SKM-1 treated with dmso at 0.1 percent for 144 hours (cell line): ENCODE measurements around the gene CORO7.

ENCODE experiments used
- DNase-seq: peaks from one replicate; lab custom pipeline; 2025; ENCODE audit not compliant: unreplicated experiment; lab: John Stamatoyannopoulos, UW

The CORO7 gene

GRCh38 chr16:4426722-4427372 is 10.5 kb upstream of the CORO7 start:
- DNase-seq: no peak

- no peak for DNase-seq
These were observed 9.8 kb upstream of the CORO7 start for GRCh38 chr16:4426021-4426684.

- DNase-seq: peak; percentile 90
These were observed 9.1 kb upstream of the CORO7 start, which contains the start of gene DNAJA3 for GRCh38 chr16:4425378-4426020. TSS of gene DNAJA3 (plus strand) at chr16:4425868. CDS start at chr16:4425882, 14 bp downstream.

GRCh38 chr16:4420505-4421105 is 4.2 kb upstream of the CORO7 start:
- DNase-seq: peak; percentile 47

GRCh38 chr16:4419402-4419959 is 3.1 kb upstream of the CORO7 start:
- no peak for DNase-seq

GRCh38 chr16:4415538-4416199 is 727 bp downstream of the CORO7 start:
- DNase-seq: peak; percentile 94

GRCh38 chr16:4414187-4414917 is 2.0 kb downstream of the CORO7 start:
- DNase-seq: no peak

GRCh38 chr16:4412854-4413253 is 3.5 kb downstream of the CORO7 start:
- no peak for DNase-seq

GRCh38 chr16:4412159-4412558 is 4.2 kb downstream of the CORO7 start:
- DNase-seq: no peak

- no peak for DNase-seq
These were observed 4.7 kb downstream of the CORO7 start for GRCh38 chr16:4411684-4412083.

GRCh38 chr16:4410335-4411075 is 5.9 kb downstream of the CORO7 start:
- DNase-seq: no peak

GRCh38 chr16:4409081-4409932 is 7.1 kb downstream of the CORO7 start:
- DNase-seq: no peak

GRCh38 chr16:4408323-4408690 is 8.1 kb downstream of the CORO7 start:
- no peak for DNase-seq

- no peak for DNase-seq
These were observed 8.7 kb downstream of the CORO7 start for GRCh38 chr16:4407543-4408322.

- DNase-seq: no peak
These were observed 11.3 kb downstream of the CORO7 start for GRCh38 chr16:4404967-4405696.

GRCh38 chr16:4404247-4404966 is 12.0 kb downstream of the CORO7 start:
- peak; percentile 7 for DNase-seq
